Body of pancreas (tissue), 4 donors: ENCODE results near the gene RNPS1.

Experiments
- POLR2A ChIP-seq, 3 donors: fragments of 450-650 bp; IDR thresholded peaks; one replicate each; pipeline ENCODE4 v1.6.1; 2016; ENCODE audit warnings: antibody characterized with exemption in 3 of 3, mild to moderate bottlenecking in 2 of 3
- TF ChIP-seq, protein P1 (sequence below), 7 experiments: fragments of 450-650 bp in 4 of 7; fragments of 200-600 bp in 3 of 7; sonication (generic) in 3 of 7; IDR thresholded peaks; one replicate each; pipeline ENCODE4 v1.5.1; 2016 to 2019; ENCODE audit warnings: antibody characterized with exemption in 7 of 7

DNA sequence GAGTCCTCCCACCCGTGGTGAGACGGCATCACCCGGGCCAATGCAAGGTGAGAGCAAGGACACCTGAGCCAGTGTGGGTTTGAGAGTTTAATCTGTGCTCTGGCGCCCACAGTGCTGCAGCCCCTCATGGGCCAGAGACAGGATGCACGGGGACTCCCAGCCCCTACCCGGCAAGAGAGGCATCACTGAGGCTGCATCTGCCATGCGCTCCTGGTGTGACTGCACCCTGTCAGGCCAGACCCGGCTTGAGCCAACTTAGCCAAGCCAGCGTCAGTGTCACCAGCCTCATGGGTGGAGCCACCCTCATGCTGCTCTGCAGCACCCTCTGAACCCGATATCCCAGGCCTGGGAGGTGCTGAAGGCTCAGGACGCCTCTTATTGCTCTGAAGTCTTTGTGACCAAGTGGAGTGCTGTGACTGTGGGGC, 56.0 kb downstream of the RNPS1 start:
- TF ChIP-seq, protein P1, sequence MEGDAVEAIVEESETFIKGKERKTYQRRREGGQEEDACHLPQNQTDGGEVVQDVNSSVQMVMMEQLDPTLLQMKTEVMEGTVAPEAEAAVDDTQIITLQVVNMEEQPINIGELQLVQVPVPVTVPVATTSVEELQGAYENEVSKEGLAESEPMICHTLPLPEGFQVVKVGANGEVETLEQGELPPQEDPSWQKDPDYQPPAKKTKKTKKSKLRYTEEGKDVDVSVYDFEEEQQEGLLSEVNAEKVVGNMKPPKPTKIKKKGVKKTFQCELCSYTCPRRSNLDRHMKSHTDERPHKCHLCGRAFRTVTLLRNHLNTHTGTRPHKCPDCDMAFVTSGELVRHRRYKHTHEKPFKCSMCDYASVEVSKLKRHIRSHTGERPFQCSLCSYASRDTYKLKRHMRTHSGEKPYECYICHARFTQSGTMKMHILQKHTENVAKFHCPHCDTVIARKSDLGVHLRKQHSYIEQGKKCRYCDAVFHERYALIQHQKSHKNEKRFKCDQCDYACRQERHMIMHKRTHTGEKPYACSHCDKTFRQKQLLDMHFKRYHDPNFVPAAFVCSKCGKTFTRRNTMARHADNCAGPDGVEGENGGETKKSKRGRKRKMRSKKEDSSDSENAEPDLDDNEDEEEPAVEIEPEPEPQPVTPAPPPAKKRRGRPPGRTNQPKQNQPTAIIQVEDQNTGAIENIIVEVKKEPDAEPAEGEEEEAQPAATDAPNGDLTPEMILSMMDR (IDR thresholded peaks at IDR 0.05) = no peak
- TF ChIP-seq POLR2A (IDR thresholded peaks at IDR 0.05) = no peak
